Tibial nerve (tissue), 4 donors: ENCODE measurements around the gene LRRC25. TPM values are rescaled to one million over a fixed set of nuclear protein-coding genes. Genes with fewer than 3 reads are reported as not detected.
"Not testable (repeated sequence)": the region's sequence is repeated elsewhere in the genome, so short reads cannot be mapped to it uniquely, and the experiment has no call there.

Source experiments
- DNase-seq, 2 donors: peaks; one replicate each; pipeline ENCODE4 v3.0.0-alpha.2; 2019; ENCODE audit warnings: low spot score in 2 of 2
- H3K27ac ChIP-seq, 4 donors: fragments of 200-600 bp; sonication (generic) in 3 of 4; one replicate each; pipeline ENCODE4 v1.5.1; 2017 to 2019; ENCODE audit warnings: mild to moderate bottlenecking in 1 of 4
- H3K27me3 ChIP-seq, 2 donors: fragments of 200-600 bp; sonication (generic) in 1 of 2; one replicate each; pipeline versions ENCODE4 v1.5.1 to v1.6.0; 2017 to 2019
- H3K36me3 ChIP-seq, 3 donors: fragments of 200-600 bp; sonication (generic); one replicate each; pipeline ENCODE4 v1.5.1; 2018 to 2019
- H3K4me1 ChIP-seq, 4 donors: fragments of 200-600 bp; sonication (generic) in 3 of 4; one replicate each; pipeline ENCODE4 v1.5.1; 2017 to 2019
- H3K4me3 ChIP-seq, 4 donors: fragments of 200-600 bp; sonication (generic) in 3 of 4; one replicate each; pipeline ENCODE4 v1.5.1; 2017 to 2019; ENCODE audit warnings: mild to moderate bottlenecking in 1 of 4, moderate library complexity in 1 of 4
- H3K9me3 ChIP-seq, 4 donors: fragments of 200-600 bp; sonication (generic) in 3 of 4; one replicate each; pipeline ENCODE4 v1.5.1; 2017 to 2019
- CTCF ChIP-seq, 5 experiments: fragments of 200-600 bp in 3 of 5; fragments of 450-650 bp in 2 of 5; sonication (generic) in 3 of 5; IDR thresholded peaks; one replicate each; pipeline ENCODE4 v1.5.1; 2016 to 2019; ENCODE audit warnings: antibody characterized with exemption in 5 of 5, mild to moderate bottlenecking in 3 of 5, moderate library complexity in 2 of 5
- EP300 ChIP-seq, 2 donors: sonication (generic); formaldehyde crosslinking; IDR thresholded peaks; one replicate each; pipeline ENCODE4 v1.6.1; 2017; ENCODE audit warnings: antibody characterized with exemption in 2 of 2, mild to moderate bottlenecking in 1 of 2
- POLR2A ChIP-seq, 2 donors: fragments of 450-650 bp; IDR thresholded peaks; one replicate each; pipeline ENCODE4 v1.6.1; 2017; ENCODE audit warnings: antibody characterized with exemption in 2 of 2, mild to moderate bottlenecking in 2 of 2, moderate library complexity in 2 of 2
- WGBS, 2 donors: methylation state at CpG; one replicate each; pipeline ENCODE4 v1.1.5; 2018; 5-methylcytosine and 5-hydroxymethylcytosine counted together
- total RNA-seq, 4 donors: library from RNA; depleted of rRNA; stranded (reverse); fragments of >200 nt; gene quantifications; one replicate each; pipeline ENCODE4 v1.1.0, GENCODE V29; 2016

The LRRC25 gene
- total RNA-seq, 4 donors from 2014 or later: 9.0 to 13.8 (median 9.8) TPM

GRCh38 chr19:18351544-18351943 lies 45.9 kb downstream of the LRRC25 start:
- no peak for TF ChIP-seq EP300 (IDR thresholded peaks at IDR 0.05)
- no peak for TF ChIP-seq CTCF (IDR thresholded peaks at IDR 0.05)
- no peak for TF ChIP-seq POLR2A (IDR thresholded peaks at IDR 0.05)
- 89 to 96% methylated on average over 7 of the region's 7 CpGs for WGBS, 2 donors
- peaks cover 0 to 50% (median 3%) of the 10 kb centered on the region in 3 donors for H3K36me3 ChIP-seq

DNA sequence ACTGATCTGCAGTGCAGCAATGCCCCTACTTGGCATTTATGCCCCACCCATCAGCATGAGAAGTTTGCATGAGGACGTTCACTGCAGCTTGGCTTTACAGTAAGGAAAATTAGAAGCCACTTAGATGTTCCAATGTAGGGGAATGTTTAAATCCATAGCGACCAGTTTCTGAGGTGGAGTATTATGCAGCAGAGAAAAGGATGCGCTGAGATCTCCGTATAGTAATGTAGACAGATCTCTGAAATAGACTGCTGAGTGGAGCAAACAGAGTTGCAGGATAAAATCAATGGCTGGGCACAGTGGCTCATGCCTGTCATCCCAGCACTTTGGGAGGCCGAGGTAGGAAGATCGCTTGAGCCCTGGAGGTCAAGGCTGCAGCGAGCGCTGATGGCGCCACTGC lies 46.9 kb downstream of the LRRC25 start:
- H3K36me3 ChIP-seq: peaks cover 0 to 45% (median 0%) of the 10 kb centered on the region in 3 donors
- H3K9me3 ChIP-seq: no peaks in the 10 kb centered on the region
- H3K27ac ChIP-seq: no peak overlapping the region
- DNase-seq: no peak
- WGBS, 2 donors: 82 to 84% methylated on average over 9 of the region's 9 CpGs
- H3K4me3 ChIP-seq: no peak overlapping the region
- TF ChIP-seq POLR2A (IDR thresholded peaks at IDR 0.05) (no peak), EP300 (IDR thresholded peaks at IDR 0.05) (no peak), CTCF (IDR thresholded peaks at IDR 0.05) (no peak)
- peaks cover 0 to 6% (median 0%) of the 10 kb centered on the region in 4 donors for H3K4me1 ChIP-seq
- H3K27me3 ChIP-seq: no peaks in the 10 kb centered on the region

More at GRCh38 chr19:18351544-18351943, 45.9 kb downstream of the LRRC25 start:
- Histone ChIP-seq H3K4me3 (no peak overlapping the region), H3K27ac (no peak overlapping the region), H3K4me1 (peaks cover 0 to 6% (median 0%) of the 10 kb centered on the region in 4 donors), H3K27me3 (no peaks in the 10 kb centered on the region), H3K9me3 (no peaks in the 10 kb centered on the region)
- DNase-seq: no peak

GRCh38 chr19:18349524-18350128 lies 47.8 kb downstream of the LRRC25 start:
- H3K9me3 ChIP-seq: no peaks in the 10 kb centered on the region
- H3K36me3 ChIP-seq: peaks cover 0 to 50% (median 0%) of the 10 kb centered on the region in 3 donors
- TF ChIP-seq CTCF (IDR thresholded peaks at IDR 0.05) (peak; percentile 59 to 78 (median 69)), EP300 (IDR thresholded peaks at IDR 0.05) (no peak)
- 55 to 56% methylated on average over 12 of the region's 12 CpGs for WGBS, 2 donors
- DNase-seq: peak; percentile 49 to 73
- no peak overlapping the region for H3K4me3 ChIP-seq
- H3K27ac ChIP-seq: no peak overlapping the region
- H3K27me3 ChIP-seq: no peaks in the 10 kb centered on the region
- H3K4me1 ChIP-seq: peaks cover 0 to 7% (median 0%) of the 10 kb centered on the region in 4 donors

DNA sequence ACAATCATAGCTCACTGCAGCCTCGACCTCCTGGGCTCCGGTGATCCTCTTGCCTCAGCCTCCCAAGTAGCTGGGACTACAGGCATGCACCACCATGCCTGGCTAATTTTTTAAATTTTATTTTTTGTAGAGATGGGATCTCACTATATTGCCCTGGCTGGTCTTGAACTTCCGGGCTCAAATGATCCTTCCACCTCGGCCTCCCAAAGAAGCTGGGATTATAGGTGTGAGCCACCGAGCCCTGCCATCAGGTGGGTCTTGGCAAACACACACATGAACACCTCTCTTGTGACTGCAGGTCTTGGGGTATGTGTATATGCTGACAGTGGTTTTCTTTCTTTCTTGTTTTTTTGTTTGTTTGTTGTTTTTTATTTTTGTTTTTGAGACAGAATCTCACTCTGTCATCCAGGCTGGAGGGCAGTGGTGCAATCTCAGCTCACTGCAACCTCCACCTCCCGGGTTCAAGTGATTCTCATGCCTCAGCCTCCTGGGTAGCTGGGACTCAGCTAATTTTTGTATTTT lies 48.5 kb downstream of the LRRC25 start:
- not testable (repeated sequence) for H3K27ac ChIP-seq, H3K4me3 ChIP-seq, DNase-seq, H3K27me3 ChIP-seq, H3K9me3 ChIP-seq
- Histone ChIP-seq H3K4me1 (peaks cover 0 to 15% (median 0%) of the 10 kb centered on the region in 4 donors), H3K36me3 (peaks cover 0 to 50% (median 0%) of the 10 kb centered on the region in 3 donors)
- 89 to 90% methylated on average over 6 of the region's 6 CpGs for WGBS, 2 donors

DNA sequence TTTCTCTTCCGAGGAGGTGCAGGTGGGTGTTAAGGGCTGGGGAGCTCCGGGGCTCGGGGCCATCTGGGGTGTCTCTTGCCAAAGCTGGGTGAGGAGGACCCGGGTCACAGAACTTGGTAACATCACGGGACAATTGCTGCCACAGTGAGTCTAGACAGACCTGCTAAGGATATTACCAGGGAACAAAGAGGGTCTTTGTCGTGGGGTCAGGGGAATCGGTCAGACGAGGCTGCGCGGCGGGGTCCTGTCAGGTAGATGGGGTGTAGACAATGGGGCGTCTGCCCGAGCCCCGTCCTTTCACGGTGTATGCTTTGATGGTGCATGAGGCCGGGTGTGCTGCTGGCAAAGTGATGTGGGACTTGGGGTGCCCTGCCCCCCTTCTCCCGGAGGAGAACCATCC lies 49.3 kb downstream of the LRRC25 start:
- TF ChIP-seq POLR2A (IDR thresholded peaks at IDR 0.05): no peak
- no peak for TF ChIP-seq CTCF (IDR thresholded peaks at IDR 0.05)
- no peak for TF ChIP-seq EP300 (IDR thresholded peaks at IDR 0.05)
- 71 to 74% methylated on average over 17 of the region's 17 CpGs for WGBS, 2 donors
- Histone ChIP-seq H3K4me1 (peaks cover 0 to 17% (median 0%) of the 10 kb centered on the region in 4 donors), H3K27me3 (no peaks in the 10 kb centered on the region), H3K9me3 (no peaks in the 10 kb centered on the region), H3K36me3 (peaks cover 0 to 55% (median 0%) of the 10 kb centered on the region in 3 donors), H3K27ac (no peak overlapping the region), H3K4me3 (no peak overlapping the region)
- DNase-seq: no peak
